GM12892 (cell line): ENCODE results near the gene SPEG.

Source experiments
- POLR2A ChIP-seq: IDR thresholded peaks from 2 replicates; pipeline ENCODE4 v1.6.1; 2011; ENCODE audit warnings: low read depth, low read length, control low read depth
- POLR2AphosphoS5 ChIP-seq: IDR thresholded peaks from 2 replicates; pipeline ENCODE4 v1.6.1; 2011; ENCODE audit warnings: low read depth, low read length, control low read depth

GRCh38 chr2:219478916-219479315 is 44.3 kb downstream of the SPEG start:
- TF ChIP-seq POLR2AphosphoS5 = no peak
- TF ChIP-seq POLR2A = no peak
